ENCODE measurements around the gene LPGAT1.

DNA sequence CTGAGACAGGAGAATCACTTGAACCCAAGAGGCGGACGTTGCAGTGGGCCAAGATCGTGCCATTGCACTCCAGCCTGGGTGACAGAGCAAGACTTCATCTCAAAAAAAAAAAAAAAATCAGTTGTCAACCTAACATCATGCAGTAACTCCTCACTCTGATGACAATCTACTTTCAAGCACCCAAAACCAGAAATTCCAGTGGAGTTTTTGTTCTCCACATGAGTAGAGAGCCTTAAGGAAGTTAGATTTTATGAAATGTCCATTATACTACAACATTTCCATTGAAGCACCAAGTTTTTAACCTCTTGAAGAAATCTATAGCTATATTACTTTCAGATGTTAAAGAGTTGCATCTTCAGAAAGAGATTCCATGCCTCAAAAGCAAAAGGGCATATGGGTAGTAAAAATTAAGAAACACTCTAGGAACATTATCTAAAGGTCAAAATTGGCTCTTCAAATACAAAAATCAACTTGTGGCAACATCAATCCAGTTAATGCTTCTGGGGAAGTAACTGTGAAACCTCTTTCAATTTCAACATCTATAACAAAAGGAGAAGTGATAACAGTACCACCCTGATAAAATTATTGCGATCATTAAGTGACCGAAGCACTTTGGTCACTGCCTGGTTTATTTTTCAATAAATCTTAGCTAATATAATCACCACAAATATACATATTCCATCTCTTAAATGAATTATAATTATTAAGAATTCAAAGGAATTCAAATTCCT, 7.7 kb downstream of the LPGAT1 start:
- no peak for TF ChIP-seq EZH2phosphoT487 (IDR thresholded peaks at IDR 0.05; ENCODE audit: low read depth)
- no peak for TF ChIP-seq CTCF (IDR thresholded peaks at IDR 0.05; ENCODE audit: low read depth, low read length)

Measured in OCI-LY3 (cell line).